AG09319 (cell line): ENCODE data around the gene RBCK1.

Experiments
- DNase-seq: peaks from one replicate; pipeline ENCODE4 v3.0.0-alpha.2; 2010; ENCODE audit warnings: low read depth; ENCODE audit errors: extremely low read depth
- CTCF ChIP-seq: IDR thresholded peaks from 2 replicates; pipeline ENCODE4 v1.5.1; 2011; ENCODE audit warnings: low read depth, mild to moderate bottlenecking, inconsistent platforms, low read length, moderate library complexity

Gene RBCK1

GRCh38 chr20:433300-433975 lies 25.3 kb downstream of the RBCK1 start:
- no peak for DNase-seq
- TF ChIP-seq CTCF, result no peak

- no peak for TF ChIP-seq CTCF
- DNase-seq, result no peak
Measured at GRCh38 chr20:434221-434620, 26.1 kb downstream of the RBCK1 start.

DNA sequence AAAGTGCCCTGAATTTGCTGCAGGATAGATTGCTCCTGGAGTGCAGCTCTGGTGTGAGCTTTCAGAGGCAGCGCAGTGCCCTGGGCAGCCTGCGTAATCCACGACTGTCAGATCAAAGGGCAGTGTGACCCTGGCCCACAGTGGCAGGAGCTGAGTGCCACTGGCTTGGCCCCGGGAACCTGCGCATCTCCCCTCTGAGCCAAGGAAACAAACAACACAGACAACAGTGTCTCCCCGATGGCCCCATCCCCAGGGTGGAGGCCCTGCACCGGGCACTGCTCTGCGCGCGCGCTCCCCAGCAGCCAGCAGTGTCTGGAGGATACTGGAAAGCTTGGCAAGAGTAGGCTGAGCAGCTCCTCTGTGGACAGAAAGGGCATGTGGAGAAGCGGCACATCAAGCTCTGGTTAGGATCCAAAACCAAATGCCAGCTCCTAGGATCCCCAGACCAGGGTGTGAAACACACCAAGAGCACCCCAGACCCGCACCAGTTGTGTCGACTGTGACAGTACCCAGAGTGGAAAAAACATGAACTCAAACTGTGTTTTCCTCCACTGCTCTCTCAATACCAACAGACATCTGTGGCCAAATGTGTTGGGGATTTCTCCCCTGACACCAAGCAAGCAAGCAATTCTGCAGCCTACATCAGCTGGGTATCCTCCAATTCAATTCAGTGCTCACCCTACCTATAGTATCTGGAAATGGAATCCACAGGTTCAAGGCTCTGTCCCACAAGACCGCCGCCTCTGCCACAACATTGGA lies 26.7 kb downstream of the RBCK1 start:
- DNase-seq, result no peak
- TF ChIP-seq CTCF, result no peak

- TF ChIP-seq CTCF, result no peak
- DNase-seq, result no peak
Measured at GRCh38 chr20:435558-435957, 27.5 kb downstream of the RBCK1 start.

- TF ChIP-seq CTCF, result no peak
- DNase-seq, result no peak
Measured at GRCh38 chr20:436476-436875, 28.4 kb downstream of the RBCK1 start.

GRCh38 chr20:437787-438486 lies 29.8 kb downstream of the RBCK1 start:
- TF ChIP-seq CTCF, result no peak
- DNase-seq, result no peak
